ENCODE results near the gene PPIL1.
"Not testable (repeated sequence)": the region's sequence is repeated elsewhere in the genome, so short reads cannot be mapped to it uniquely, and the experiment has no call there.

Gene PPIL1

DNA sequence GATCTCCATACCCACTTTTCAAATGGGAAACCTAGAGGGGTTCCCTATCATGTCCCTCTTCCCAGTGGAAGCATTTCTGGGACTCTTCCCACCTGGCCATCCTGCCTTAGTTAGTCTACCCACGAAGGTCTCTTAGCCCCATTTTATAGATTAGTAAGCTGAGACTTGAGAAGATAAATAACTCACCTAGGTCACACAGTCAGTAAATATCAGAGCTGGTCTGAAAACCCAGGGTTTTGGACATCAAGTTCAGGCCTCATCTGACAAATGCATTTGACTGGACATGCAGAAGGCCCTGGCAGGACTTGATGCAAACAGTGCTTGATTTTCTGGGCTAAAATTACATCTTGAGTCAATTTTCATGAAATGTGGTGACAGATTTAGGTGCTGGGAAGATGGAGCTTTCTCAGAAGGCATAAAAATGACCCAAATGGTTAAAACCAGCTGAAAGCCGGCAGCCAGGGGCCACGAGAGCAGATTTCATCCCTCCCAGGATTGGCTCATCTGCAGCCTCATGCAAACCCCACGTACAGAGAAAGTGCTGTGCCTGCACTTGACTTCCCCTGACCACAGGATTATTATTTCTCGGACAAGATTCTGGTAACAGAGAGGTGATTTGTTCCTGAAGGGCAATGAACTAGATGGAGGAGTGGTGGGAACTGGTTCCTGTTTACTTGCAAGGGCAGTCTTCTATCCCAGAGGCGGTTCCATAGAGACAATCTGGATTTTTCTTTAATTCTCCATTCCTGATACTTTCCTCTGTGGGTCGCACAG, 58.5 kb downstream of the PPIL1 start:
- DNase-seq (ENCODE audit: low spot score): no peak

DNA sequence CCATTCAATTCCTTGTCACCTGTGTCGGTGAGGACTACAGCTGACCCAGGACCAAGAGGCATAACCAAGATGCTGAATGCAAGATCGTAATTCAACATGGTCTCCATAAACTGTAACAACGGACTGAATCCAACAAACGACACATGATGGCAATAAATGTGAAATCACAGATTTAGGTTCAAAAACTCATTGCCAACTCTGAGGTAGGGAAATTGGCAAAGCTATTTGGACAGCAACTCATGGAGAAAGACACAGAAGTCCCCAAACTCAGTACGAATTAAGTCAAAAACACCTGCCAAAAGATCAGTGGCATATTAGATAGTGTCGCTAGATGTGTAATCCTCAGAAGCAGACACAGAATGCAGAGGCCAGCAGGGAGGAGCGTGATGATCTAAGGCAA, 60.4 kb downstream of the PPIL1 start:
- no peak for DNase-seq (ENCODE audit: low spot score)

DNA sequence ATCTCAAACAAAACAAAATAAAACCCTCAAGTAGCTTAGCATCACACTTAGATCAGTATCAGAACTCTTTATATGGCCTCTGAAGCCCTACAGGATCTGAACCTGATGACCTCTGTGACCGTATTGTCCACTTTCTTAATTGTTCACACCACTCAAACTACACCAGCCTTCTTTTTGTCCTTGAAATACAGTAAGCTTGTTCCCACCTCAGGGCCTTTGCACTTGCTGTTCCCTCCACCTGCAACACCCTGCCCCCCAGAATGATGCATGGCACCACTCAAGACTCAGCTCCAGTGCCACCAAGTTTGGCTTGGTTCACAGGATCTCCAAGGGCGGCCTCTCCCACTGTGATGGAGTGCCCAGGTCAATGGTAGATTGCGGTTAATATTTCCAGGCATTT, 61.1 kb downstream of the PPIL1 start:
- DNase-seq (ENCODE audit: low spot score): no peak

DNA sequence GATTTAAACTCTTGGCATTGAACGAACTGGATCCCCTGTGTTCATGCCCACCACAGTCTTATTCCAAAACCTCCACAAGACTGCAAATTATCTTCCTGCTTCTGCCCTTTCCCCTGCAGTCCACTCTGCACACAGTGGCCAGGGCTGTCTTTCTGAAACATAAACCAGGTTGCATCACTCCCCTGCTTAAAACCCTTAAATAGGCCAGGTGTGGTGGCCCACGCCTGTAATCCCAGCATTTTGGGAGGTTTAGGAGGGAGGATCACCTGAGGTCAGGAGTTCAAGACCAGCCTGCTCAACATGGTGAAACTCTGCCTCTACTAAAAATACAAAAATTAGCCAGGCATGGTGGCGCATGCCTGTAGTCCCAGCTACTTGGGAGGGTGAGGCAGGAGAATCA, 61.6 kb downstream of the PPIL1 start:
- DNase-seq (ENCODE audit: low spot score): not testable (repeated sequence)

DNA sequence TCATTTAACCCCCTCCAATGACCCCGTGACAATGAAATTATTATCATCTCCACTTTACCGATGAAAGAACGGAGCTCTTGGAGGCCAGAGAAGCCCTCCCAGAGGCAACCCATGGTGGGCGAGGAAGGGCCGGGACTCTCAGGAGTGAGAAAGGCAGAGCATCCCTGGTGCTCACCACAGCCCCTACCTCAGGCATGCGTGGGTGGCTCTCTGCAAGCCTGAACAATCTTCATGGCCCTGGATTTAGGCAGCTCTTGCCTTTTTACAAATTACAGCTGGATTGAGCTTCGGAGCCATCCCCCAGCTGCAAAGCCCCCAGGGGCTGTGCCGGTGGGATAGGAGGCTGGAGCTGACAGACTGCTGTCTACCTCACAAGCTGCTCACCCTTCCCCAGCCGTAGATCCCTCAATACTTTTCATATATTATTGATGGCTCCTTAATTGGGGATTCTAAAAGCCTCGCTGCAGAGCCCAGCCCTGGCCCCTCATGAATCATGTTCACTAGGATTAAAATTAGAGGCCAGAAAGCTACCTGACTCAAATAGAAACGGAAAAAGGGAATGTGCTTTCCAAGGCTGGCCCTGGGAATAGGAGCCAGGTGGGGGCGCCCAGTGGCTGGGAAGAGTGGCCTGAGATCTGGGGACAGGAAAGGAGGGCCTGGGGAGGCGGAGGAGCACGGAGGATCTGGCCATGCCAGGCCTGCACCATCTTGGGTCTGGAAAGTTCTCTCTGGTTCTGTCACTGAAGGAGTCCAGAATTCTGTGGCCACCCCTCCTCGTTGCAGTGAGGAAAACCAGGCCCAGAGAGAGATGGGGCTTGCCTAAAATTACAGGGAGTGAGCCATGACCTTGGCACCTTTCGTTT, 64.4 kb downstream of the PPIL1 start:
- DNase-seq (ENCODE audit: low spot score): no peak

DNA sequence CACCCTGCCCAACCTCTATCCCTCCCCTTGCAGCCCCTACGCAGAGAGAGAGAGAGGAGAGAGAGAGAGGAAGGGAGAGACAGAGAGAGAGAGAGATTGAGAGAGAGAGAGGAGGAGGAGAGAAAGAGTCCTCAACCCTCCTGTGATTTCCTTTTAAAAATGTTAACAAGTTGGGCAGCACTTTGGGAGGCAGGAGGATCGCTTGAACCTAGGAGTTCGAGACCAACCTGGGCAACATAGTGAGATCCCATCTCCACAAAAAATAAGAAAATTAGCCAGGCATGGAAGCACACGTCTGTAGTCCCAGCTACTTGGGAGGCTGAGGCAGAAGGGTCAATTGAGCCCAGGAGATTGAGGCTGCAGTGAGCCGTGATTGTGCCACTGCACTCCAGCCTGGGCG, 65.4 kb downstream of the PPIL1 start:
- no peak for DNase-seq (ENCODE audit: low spot score)

DNA sequence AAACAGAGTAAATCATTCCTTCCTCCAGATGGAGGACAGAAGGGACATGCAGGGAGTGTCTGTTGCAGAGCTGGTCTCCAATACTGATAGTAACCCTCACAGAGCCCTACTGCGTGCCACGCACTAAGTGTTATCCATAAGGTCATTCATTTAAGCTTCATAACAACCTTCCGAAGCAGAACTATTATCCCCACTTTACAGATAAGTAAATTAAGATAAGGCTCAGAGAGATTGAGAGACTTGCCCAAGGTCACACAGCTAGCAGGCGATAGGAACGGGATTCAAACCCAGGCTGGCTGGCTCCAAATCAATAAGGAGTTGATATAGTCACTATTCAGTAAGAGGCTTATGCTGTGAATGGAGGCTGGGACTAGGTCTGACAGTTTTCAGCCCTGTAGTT, 66.0 kb downstream of the PPIL1 start:
- DNase-seq (ENCODE audit: low spot score): no peak

DNA sequence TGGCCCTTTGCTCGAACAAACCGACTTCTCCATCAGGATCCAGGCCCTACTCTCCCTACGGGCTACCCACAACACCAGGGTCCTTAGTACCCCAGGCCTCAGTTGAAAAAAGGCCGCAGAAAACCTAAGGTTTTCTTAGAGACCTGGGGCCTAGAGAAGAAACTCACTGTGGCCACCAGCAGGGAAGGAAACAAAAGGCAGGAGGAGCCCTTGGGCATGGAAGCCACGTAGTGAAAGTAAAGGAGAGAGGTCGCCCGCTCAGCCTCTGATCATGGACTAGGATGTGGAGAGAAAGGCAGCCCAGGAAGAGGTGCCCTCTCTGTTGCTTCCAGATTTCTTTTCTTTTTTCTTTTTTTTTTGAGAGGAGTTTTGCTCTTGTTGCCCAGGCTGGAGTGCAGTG, 66.9 kb downstream of the PPIL1 start:
- DNase-seq (ENCODE audit: low spot score): no peak

DNA sequence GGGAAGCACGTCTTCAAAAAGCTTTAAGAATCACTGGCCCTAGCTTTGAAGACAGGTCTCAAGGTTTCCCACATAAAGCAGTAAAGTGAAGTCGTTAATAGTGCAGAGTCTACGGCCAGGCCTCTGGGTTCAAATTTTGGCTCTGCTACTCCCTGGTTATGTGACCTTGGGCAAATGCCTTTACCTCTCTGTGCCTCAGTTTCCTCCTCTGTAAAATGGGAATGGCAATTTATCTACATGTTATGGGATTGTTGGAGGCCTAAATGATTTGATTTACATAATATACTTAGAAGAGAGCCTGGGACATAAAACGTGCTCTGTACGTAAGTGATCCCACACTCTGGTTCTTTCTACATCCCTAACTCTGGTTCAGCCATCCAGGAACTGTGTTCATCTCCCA, 67.5 kb downstream of the PPIL1 start:
- no peak for DNase-seq (ENCODE audit: low spot score)

DNA sequence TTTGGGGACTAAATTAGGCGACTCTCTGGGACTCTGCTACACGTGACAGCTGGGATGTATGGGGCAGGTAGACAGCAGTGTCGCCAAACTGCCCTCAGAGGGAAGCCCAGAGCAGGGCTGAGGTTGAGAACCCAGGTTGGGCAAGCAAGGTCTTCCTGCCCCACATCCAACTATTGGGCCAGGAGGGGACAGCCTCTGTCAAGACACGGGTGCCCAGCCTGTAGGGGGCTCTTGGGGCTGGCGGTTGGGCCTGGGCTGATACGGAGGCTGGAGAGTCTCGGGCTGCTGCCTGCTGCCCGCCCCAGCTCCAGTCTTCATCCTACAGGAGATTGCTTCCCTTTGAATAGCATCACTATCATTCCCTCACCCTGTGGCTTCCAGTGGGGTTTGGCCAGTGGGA, 68.7 kb downstream of the PPIL1 start:
- no peak for DNase-seq (ENCODE audit: low spot score)

DNA sequence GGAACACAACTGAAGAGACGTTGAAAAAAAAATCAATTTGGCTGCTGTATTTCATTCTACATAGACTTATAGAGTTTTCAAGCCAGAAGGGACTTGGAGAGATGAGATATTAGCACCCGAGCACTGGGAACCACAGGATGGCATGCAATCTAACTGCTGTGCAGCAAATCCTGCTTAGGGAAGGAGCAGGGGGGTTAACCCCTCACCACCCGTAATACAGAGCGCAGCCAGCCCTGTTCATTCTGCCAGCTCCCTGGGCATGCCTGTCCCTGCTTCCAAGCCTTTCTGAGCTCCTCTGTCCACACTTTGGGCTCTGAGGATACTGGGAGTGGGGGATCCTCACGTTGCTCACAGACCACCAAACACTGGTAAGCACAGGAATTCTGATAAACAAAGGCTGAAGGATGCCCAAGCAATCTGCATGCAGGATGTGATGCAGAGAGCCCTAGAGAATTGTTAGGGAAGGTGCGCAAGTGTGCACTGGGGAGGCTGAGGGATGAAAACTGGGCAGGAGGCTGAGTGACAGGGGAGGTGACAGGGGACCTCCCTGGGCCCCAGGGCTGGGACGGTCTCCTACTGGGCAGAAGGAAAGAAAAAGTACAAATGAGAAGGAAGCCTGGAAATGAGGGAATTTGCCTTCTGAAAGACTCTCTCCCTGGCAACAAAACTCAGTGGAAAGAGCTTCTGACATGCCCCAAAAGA, 69.4 kb downstream of the PPIL1 start:
- DNase-seq (ENCODE audit: low spot score): no peak
